GM12891 (cell line): ENCODE results near the gene ILRUN.

Experiments
- POLR2A ChIP-seq: IDR thresholded peaks from 2 replicates; pipeline ENCODE4 v1.6.1; 2011; ENCODE audit warnings: low read depth, low read length, control low read depth
- TAF1 ChIP-seq: IDR thresholded peaks from 2 replicates; pipeline ENCODE4 v1.6.1; 2011; ENCODE audit warnings: low read depth, low read length, control low read depth

GRCh38 chr6:34671801-34672656 lies 24.5 kb downstream of the ILRUN start:
- peak; percentile 53; the same call in 1 of the 2 replicates for TF ChIP-seq TAF1
- peak; percentile 62; the same call in 1 of the 2 replicates for TF ChIP-seq POLR2A
